HG03469 (cell line): ENCODE data around the gene PIM3.
"Not testable (repeated sequence)": the region's sequence is repeated elsewhere in the genome, so short reads cannot be mapped to it uniquely, and the experiment has no call there.

ENCODE experiments used
- ATAC-seq: cut with Tn5 transposase; IDR thresholded peaks from one replicate; pipeline ENCODE4 v1.9.1; 2021; ENCODE audit warnings: mild to moderate bottlenecking, moderate library complexity, moderate number of reproducible peaks; ENCODE audit not compliant: unreplicated experiment

PIM3 gene

GRCh38 chr22:49981799-49982198 lies 21.2 kb downstream of the PIM3 start:
- not testable (repeated sequence) for ATAC-seq

DNA sequence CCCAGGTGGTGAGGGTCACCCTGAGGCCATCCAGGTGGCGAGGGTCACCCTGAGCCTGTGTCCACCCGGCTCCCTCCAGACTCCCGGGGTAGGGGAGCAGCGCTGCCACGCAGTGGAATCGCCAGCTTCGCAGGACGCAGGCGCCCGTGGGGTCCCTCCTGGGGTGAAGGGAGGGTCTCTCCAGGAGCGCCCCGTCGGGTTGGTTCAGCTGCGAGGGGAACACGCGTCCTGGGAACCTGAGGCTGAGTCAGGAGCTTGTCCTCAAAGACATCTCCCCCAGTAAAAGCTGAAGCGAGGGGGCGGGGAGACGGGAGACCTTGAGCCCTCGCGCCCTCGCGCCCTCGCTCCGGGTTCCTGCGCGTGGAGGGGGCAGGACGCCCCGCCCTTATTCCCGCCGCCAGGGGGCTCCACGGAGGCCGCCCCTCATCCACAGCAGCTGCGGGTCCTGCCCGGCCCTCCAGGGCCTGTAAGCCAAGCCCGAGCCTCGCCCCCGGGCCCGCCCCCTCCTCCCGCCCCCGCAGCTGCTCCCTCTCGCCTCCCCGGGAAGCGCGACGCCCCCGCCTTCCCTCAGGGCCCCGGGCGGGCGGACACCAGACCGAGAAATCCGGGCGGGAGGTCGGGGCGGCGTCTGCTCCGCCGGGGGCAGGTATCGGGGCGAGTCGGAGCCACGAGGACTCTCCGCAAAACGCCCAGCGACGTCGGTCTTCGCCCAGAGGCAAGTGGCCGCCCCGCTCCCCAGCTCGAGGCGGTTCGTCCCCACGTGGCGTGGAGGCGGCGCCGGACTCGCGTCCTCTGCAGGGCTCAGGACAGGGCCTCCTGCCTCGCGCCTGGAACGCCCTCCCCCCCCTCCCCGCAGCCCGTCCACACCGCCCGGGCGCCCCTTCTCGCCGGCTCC lies 22.8 kb downstream of the PIM3 start:
- ATAC-seq: no peak

DNA sequence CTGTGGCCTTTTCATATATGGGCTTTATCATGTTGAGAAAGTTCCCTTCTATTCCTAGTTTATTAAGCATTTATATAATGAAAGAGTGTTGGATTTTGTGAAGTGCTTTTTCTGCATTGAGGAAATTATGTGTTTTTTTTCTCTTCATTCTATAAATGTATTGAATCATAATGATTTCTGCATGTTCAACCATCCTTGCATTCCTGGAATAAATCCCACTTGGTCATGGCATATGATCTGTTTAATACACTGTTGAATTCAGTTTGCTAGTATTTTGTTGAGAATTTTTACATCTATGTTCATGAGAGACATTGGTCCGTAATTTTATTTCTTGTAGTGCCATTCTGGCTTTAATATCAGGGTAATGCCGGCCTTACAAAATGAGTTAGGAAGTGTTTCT lies 25.8 kb downstream of the PIM3 start:
- ATAC-seq: no peak

GRCh38 chr22:49989826-49990225 lies 29.3 kb downstream of the PIM3 start:
- ATAC-seq: not testable (repeated sequence)

GRCh38 chr22:49991167-49991566 lies 30.6 kb downstream of the PIM3 start:
- ATAC-seq: no peak

- no peak for ATAC-seq
These were observed 31.4 kb downstream of the PIM3 start for GRCh38 chr22:49991907-49992533.

DNA sequence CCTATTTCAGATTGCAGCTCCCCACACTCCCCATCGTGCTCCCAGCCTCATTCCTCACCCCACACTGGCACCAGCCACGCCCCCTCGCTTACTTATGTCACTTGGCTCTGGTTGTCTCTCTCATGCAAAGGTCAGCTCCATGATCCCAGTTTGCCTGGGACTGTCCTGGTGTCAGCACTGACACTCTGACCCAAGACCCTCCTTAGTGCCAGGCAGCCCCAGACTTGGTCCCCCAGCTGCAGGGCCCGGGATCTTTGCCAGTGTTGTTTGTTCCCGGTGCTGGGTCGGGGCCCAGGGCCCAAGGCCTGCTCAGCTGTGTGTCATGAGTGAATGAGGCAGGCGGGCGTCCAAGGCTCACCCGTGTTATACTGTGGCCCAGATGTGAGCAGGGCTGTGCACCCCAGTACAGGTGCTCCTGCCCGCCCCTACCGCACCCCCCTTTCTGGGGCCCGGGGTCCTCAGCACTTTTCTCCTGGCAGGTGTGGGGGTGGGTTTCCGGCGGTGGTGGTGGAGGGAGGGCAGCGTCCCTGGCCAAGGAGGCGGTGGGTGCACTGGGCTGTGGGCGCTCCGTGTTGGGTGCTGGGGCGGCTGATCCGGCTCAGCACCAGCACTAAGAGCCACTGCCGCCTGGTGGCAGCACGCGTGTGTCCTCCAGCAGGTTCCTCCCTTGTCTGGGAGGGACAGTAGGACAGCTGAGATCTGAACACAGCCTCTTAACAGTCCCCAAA lies 32.5 kb downstream of the PIM3 start:
- ATAC-seq: no peak

DNA sequence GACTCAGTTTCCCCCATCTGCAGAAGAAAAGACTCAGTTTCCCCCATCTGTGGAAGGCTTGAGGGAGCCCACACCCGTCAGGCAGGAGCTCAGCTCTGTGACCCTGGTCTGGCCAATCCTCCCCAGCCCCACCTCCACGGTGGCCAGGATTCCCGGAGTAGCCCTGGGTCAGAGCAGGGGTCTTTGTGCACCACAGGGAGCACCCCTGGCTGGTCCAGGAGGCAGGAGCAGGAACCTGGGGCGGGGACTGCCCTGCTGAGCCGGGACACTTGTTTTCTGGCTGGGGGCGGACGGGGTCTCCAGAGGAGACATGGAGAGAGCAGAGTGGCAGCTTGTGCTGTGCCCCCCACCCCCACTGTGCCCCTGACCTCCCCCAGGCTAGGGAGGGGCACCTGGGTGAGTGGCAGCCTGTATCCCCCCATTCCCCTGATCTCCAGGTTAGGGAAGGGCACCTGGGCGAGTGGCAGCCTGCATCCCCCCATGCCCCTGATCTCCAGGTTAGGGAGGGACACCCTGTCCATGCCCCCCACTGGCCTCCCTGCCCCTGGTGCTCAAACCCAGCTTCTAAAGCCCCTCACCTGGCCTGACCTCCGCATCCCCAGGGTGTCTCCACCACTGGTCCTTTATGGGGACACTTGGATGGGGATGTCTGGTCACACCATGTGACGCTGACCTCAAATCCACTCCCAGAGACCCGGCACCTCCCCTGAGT lies 33.2 kb downstream of the PIM3 start:
- ATAC-seq: no peak

DNA sequence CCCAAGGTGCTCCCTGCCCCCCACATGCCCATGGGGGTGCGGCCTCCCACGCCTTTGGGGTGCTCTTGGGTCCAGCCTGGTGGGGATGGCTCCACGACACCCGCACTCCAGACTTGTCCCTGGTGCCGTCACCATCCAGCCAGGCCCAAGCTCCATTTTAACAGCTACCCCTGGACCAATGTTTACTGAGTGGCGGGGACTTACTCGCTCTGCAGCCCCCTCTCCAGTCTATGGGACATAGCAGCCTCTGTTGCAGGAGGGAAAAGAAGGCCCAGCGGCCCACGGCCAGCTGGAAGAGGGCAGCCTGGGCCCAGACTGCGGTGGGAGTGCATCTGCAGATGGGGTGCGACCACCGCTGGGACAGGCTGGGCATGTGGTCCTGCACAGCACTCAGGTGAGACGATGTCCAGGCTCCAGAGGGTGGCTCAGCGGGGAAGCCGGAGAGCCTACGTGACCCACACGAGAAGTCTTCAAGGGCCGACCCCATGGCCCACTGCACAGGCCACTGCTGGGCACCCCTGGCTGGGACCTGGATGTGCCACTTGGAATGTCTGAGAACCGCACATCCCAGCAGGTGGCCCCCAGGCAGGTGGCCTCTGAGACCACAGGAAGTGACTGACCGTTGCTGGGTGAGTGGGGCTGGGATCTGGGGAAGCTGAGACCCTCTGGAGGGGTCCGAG lies 33.9 kb downstream of the PIM3 start:
- no peak for ATAC-seq

- no peak for ATAC-seq
These were observed 34.4 kb downstream of the PIM3 start for GRCh38 chr22:49995041-49995360.

DNA sequence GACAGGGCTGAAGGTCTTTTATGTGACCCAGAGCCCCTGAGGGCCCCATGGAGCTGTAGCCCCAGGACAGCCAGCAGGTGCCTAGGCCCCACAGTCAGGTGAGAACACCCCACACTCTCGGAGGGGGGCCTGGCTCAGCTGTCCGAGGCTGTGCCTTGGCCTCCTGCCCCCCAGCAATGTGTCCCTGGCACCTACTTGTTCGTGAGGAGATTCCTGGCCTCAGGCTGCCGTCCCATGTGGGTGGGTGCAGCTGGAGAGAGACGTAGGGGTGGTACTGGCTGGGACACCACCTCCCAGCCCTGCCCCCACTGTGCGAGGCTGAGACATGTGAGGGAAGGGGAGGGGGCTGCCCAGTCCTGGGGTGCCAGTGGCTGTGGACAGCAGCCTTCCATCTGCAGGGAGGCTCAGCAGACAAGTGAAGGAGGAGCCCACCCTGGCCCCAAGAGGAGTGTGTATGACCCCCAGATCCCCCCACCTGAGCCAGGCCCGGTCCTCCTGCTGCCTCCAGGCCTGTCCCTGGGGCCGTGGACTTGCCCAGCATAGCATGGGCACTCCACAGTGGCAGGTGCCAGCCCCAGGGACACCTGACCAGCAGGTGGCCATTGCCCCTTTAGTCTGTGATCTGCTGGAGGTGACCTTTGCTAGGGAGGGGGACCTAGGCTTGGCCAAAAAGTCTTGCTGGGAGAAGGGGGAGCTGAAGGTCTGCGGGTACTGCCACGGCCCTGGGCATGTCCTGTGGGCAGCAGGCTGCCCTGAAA lies 35.0 kb downstream of the PIM3 start:
- no peak for ATAC-seq

- no peak for ATAC-seq
These were observed 35.5 kb downstream of the PIM3 start for GRCh38 chr22:49996119-49996517.

DNA sequence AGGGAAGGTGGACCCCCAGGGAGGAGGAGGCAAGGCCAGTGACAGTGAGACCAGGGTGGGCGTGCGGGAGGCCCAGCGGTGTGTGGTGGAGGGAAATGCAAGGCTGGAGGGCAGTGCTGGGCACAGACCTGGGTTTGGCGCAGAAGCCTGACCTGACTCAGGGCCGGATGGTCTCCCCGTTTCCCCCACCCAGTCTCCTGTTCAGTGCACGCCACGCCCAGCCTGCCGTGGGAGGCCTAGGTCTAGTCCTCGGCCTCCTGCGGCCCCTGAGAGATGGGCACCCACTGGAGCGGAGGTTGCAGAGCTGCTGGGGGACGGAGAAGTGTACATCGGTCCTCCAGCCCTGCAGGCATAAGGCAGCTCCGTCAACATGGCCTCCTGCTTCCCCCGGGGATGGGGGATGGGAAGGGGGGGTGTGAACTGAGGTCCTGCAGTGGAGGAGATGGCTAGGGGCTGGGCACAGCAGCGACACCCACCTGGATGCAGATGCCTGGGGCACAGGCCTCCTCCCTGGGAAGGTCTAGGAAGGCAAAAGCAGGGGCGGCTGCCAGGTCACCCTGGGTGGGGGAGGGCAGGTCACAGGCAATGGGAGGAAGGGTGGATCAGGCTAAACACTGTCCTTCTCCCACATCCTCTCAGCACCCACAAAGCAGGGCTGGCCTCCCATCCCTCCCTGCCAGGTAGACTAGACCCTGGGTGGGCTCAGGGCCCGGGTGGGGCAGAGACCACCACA lies 36.1 kb downstream of the PIM3 start:
- no peak for ATAC-seq

DNA sequence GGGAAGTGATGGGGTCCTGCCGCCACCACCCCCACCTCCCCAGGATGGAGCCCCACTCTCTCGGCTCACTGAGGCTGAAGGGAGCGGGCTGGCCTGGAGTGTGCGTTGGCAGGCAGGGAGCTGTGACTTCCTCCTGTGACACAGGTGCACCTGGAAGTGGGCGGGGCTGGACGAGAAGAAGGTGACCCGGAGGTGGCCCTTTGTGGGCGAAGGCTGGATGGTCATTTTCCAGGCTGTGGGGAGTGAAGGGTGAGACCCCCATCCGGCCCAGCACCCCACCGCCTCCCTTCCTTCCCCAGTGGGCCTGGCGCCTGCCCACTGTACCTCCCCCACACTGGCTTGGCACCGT lies 36.7 kb downstream of the PIM3 start:
- no peak for ATAC-seq

DNA sequence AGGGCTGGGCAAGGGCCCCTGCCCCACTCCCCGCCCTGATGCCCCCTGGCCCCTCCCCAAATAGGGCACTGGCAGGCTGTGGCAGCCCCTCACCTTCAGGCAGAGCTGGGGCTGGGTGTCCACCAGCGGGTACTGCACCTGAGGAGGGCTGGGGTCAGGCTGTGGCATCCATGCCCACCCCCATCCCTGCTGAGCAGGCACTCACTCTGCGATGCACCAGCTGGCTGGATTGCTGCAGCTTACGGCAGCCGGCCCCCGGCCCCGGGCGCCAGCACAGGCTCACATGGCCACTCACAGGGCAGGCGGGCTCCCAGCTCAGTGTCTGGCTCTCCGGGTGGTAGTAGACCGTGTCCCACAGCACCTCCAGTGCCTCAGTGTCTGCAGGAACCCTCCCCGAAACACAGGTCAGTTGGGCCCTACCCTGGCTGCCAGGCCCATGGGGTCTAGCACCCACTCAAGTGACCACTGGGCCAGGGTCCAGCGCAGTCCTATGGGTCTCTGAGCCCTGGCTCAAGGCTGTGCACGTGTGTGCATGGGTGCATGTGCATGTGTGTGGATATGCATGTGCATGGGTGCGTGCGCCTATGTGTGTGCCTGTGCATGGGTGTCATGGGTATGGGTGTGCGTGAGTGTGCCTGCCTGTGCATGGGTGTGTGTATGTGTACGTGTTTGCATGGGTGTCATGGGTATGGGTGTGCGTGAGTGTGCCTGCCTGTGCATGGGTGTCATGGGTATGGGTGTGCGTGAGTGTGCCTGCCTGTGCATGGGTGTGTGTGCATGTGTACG lies 37.6 kb downstream of the PIM3 start:
- ATAC-seq: no peak

- no peak for ATAC-seq
These were observed 38.1 kb downstream of the PIM3 start for GRCh38 chr22:49998718-49999062.

DNA sequence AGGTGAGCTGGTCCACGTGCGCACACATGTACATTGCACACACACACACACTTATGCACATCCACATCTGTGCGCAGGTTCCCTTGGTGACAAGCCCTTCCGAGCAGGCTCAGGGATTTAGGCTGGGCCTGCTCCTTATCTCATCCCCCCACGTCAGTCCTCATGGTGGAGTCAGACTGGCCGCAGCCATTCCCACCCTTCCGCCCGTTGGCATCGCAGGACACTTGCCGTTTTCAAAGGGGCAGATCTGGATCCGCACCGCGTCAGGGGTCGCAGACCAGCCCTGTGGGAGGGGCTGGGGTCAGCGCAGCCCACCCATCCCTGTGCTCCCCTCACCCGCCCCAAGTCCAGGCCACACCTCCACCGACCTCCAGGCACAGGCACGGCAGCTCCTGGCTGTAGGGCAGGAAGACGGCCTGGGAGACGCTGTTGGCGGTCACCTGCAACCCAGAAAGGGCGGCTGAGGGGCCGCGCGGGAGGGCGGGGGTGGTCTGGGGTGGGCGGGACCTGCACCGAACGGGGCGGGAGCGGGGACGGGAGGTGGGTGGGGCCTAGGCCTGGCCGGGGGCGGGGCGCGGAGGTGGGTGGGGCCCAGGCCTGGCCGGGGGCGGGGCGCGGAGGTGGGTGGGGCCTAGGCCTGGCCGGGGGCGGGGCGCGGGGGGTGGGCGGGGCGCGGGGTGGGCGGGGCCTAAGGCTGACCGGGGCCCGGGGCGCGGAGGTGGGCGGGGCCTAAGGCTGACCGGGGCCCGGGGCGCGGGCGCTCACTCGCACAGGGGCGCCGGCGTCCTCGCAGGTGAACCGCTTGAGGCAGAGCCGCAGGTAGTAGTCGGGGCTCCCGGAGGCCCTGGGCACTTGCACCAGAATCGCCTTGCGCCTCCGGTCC lies 38.7 kb downstream of the PIM3 start:
- ATAC-seq: no peak
